K562 (cell line): ENCODE measurements around the gene MYB. TPM values are rescaled to one million over a fixed set of nuclear protein-coding genes. Genes with fewer than 3 reads are reported as not detected.

Source experiments
- ATAC-seq: fragments of 200-7000 bp; cut with Tn5 transposase; 3 replicates; pipeline ENCODE4 v1.9.1; 2020; ENCODE audit warnings: moderate library complexity
- BruUV-seq: library from RNA; stranded (reverse); fragments of 400-500 nt; replicated peaks from 2 replicates; lab custom pipeline; 2021; lab: Mats Ljungman, UMichigan
- CTCF ChIA-PET: fragments of 300-600 bp; formaldehyde crosslinking; extraction: SDS; loops from one replicate; lab custom pipeline; 2021; ENCODE audit warnings: low intra/inter-chr PET ratio; lab: Yijun Ruan, JAX
- POLR2A ChIA-PET: fragments of 300-600, 350-650 bp; sonication (Branson Sonifier 250); formaldehyde crosslinking; extraction: SDS; loops from one replicate; lab custom pipeline; 2021; ENCODE audit warnings: antibody characterized with exemption, inconsistent platforms; lab: Yijun Ruan, JAX
- DNase-seq, 4 experiments: peaks; one replicate each; pipeline versions ENCODE4 v3.0.0 to v3.0.0-alpha.2; 2011 to 2018; ENCODE audit warnings: low spot score in 3 of 4, mixed read lengths in 3 of 4; ENCODE audit errors: extremely low read depth in 1 of 4
- FAIRE-seq: peaks from 2 replicates; lab custom pipeline; 2011; peaks lifted over from hg19 to GRCh38; lab: Jason Lieb, UNC
- H2AFZ ChIP-seq: 2 replicates; pipeline ENCODE4 v1.6.0; 2011; ENCODE audit warnings: low read depth, low read length, control low read depth, inconsistent platforms
- H3K27ac ChIP-seq: fragments of 200-600 bp; 3 replicates; pipeline ENCODE4 v1.8.0; 2011; ENCODE audit warnings: low read depth, mild to moderate bottlenecking, control low read depth, inconsistent platforms, low read length, moderate library complexity, mixed read lengths; ENCODE audit errors: extremely low read depth
- H3K27me3 ChIP-seq, 2 experiments: fragments of 300-600 bp in 1 of 2; 2 replicates in 1 of 2; 3 replicates in 1 of 2; pipeline versions ENCODE4 v1.6.0 to v1.8.0; 2011; ENCODE audit warnings: inconsistent platforms in 2 of 2, low read length in 2 of 2, mild to moderate bottlenecking in 1 of 2, mixed read lengths in 1 of 2, moderate library complexity in 1 of 2; ENCODE audit not compliant: control insufficient read depth in 2 of 2, insufficient read depth in 2 of 2
- H3K36me3 ChIP-seq: fragments of 300-600 bp; 3 replicates; pipeline ENCODE4 v1.8.0; 2011; ENCODE audit warnings: mild to moderate bottlenecking, low read length, inconsistent platforms; ENCODE audit not compliant: control insufficient read depth, insufficient read depth
- H3K4me1 ChIP-seq, 2 experiments: fragments of 200-600 bp in 1 of 2; replicated peaks in 1 of 2; 2 replicates in 1 of 2; 3 replicates in 1 of 2; pipeline versions ENCODE4 v1.5.1 to v1.8.0; 2011; ENCODE audit warnings: inconsistent platforms in 2 of 2, low read length in 2 of 2, mild to moderate bottlenecking in 1 of 2, mixed read lengths in 1 of 2, moderate library complexity in 1 of 2; ENCODE audit not compliant: control insufficient read depth in 2 of 2, insufficient read depth in 2 of 2
- H3K4me2 ChIP-seq: 2 replicates; pipeline ENCODE4 v1.6.1; 2011; ENCODE audit warnings: low read length, control low read depth, inconsistent platforms, mixed read lengths; ENCODE audit not compliant: insufficient read depth
- H3K4me3 ChIP-seq: fragments of 200-600 bp; sonication (generic), shearing (Covaris generic); 2 replicates; pipeline ENCODE4 v1.5.1; 2016; ENCODE audit warnings: control low read depth, inconsistent platforms
- H3K79me2 ChIP-seq: fragments of 200-600 bp; 3 replicates; pipeline ENCODE4 v1.8.0; 2011; ENCODE audit warnings: low read length, inconsistent platforms; ENCODE audit not compliant: control insufficient read depth, insufficient read depth
- H3K9ac ChIP-seq, 2 experiments: 2 replicates each; pipeline versions ENCODE4 v1.6.0 to v1.6.1; 2011; ENCODE audit warnings: low read depth in 2 of 2, low read length in 2 of 2, control low read depth in 1 of 2, inconsistent platforms in 1 of 2, mild to moderate bottlenecking in 1 of 2, mixed read lengths in 1 of 2; ENCODE audit not compliant: insufficient read depth in 1 of 2
- H3K9me1 ChIP-seq: one replicate; pipeline ENCODE4 v1.6.0; 2011; ENCODE audit warnings: inconsistent platforms, mild to moderate bottlenecking, low read length, moderate library complexity; ENCODE audit not compliant: control insufficient read depth, insufficient read depth
- H3K9me3 ChIP-seq: replicated peaks from 2 replicates; pipeline ENCODE4 v1.5.1; 2011; ENCODE audit warnings: low read depth, low read length, inconsistent platforms; ENCODE audit not compliant: control insufficient read depth, insufficient read depth
- H4K20me1 ChIP-seq: replicated peaks from 2 replicates; pipeline ENCODE4 v1.6.1; 2011; ENCODE audit warnings: low read length, inconsistent platforms, mixed read lengths; ENCODE audit not compliant: control insufficient read depth, insufficient read depth
- GABPB1 ChIP-seq: sonication (generic); formaldehyde crosslinking; IDR thresholded peaks from 2 replicates; pipeline ENCODE4 v1.8.0; 2022; ENCODE audit warnings: mild to moderate bottlenecking, missing genetic modification reagents
- GATAD2B ChIP-seq: fragments of 450-650 bp; IDR thresholded peaks from 2 replicates; pipeline ENCODE4 v1.6.1; 2017; ENCODE audit warnings: mild to moderate bottlenecking, borderline replicate concordance
- POLR2AphosphoS2 ChIP-seq: IDR thresholded peaks from 2 replicates; pipeline ENCODE4 v1.6.1; 2012; ENCODE audit warnings: low read length, improper control_type of control experiment
- PTRF ChIP-seq: fragments of 450-650 bp; IDR thresholded peaks from 2 replicates; pipeline ENCODE4 v1.6.1; 2016; ENCODE audit warnings: mild to moderate bottlenecking, missing genetic modification characterization, missing compliant biosample characterization
- SUPT5H ChIP-seq: fragments of 450-650 bp; IDR thresholded peaks from 2 replicates; pipeline ENCODE4 v1.6.1; 2016
- ZFP1 ChIP-seq: fragments of 450-650 bp; formaldehyde crosslinking; IDR thresholded peaks from 2 replicates; pipeline ENCODE4 v1.4.0; 2020; ENCODE audit warnings: mild to moderate bottlenecking, mixed read lengths
- ZNF134 ChIP-seq: fragments of 250-450 bp; sonication (Bioruptor Pico); conservative IDR thresholded peaks from 2 replicates; pipeline ENCODE4 v1.4.0; 2020
- WGBS: fragments of 100-300 bp; shearing (Covaris generic); methylation state at CpG from one replicate; pipeline ENCODE4 v1.1.6; 2016; ENCODE audit warnings: low coverage, mixed read lengths; ENCODE audit not compliant: insufficient coverage; ENCODE audit errors: missing lambda C conversion rate; 5-methylcytosine and 5-hydroxymethylcytosine counted together
- in situ Hi-C: fragments of 300-500 bp; cut with MboI; formaldehyde crosslinking; loops from 4 replicates; pipeline ENCODE4 v1.15.0; 2018; ENCODE audit warnings: inconsistent platforms, mixed read lengths
- intact Hi-C: fragments of 100-400 bp; cut with micrococcal nuclease; formaldehyde crosslinking; loops from 2 replicates; pipeline ENCODE4 v1.14.2; 2022
- polyA plus RNA-seq, 8 experiments: library from polyadenylated mRNA; depleted of rRNA in 4 of 8; stranded (reverse) in 5 of 8; unstranded in 3 of 8; fragments of >200 nt; fragmentation: Nextera tagmentation in 2 of 8; fragmentation: Illumina TruSeq in 1 of 8; extraction: Ambion mirVana in 2 of 8; extraction: Trizol in 1 of 8; gene quantifications; 2 replicates each; pipeline versions ENCODE4 v1.2.1 to v1.2.3, GENCODE V29; 2011 to 2014; ENCODE audit warnings: inconsistent platforms in 1 of 8, missing spikeins in 1 of 8
- total RNA-seq, 7 experiments: library from RNA; depleted of rRNA in 6 of 7; stranded (reverse); fragments of >200 nt in 6 of 7; fragmentation: Illumina TruSeq in 2 of 7; extraction: Trizol in 2 of 7; gene quantifications; 2 replicates each; pipeline versions ENCODE4 v1.2.1 to v1.2.3, GENCODE V29; 2011 to 2021; ENCODE audit warnings: low replicate concordance in 1 of 7
- TF ChIP-seq, protein P1 (sequence below): fragments of 450-650 bp; IDR thresholded peaks from 2 replicates; pipeline ENCODE4 v1.6.1; 2017; ENCODE audit warnings: antibody characterized with exemption, mild to moderate bottlenecking
- TF ChIP-seq, protein P2 (sequence below): sonication (generic); formaldehyde crosslinking; IDR thresholded peaks from 2 replicates; pipeline ENCODE4 v1.8.1; 2023; ENCODE audit warnings: mild to moderate bottlenecking, missing genetic modification reagents

The MYB gene
- total and polyA plus RNA-seq, 9 of the 15 experiments (the other 6 are each of a cell fraction or from before 2014, with no cell fraction given), result 35.8 to 218 (median 140) TPM

DNA sequence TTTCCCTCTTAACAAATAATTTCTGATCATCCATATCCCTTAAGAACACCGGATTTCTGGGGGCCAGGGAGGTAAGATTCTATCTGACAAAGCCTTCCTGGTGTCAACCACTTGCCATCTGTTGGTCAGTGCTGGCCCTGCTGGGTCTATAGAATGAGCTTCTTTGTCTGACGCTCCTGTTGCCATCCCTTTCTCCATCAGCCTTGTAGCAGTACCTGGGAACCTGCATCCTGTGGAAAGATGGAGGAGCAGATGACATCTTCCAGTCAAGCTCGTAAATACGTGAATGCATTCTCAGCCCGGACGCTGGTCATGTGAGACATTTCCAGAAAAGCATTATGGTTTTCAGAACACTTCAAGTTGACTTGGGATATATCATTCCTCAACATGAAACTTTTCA is 36.6 kb downstream of the MYB start (continued):
- TF ChIP-seq, protein P1, sequence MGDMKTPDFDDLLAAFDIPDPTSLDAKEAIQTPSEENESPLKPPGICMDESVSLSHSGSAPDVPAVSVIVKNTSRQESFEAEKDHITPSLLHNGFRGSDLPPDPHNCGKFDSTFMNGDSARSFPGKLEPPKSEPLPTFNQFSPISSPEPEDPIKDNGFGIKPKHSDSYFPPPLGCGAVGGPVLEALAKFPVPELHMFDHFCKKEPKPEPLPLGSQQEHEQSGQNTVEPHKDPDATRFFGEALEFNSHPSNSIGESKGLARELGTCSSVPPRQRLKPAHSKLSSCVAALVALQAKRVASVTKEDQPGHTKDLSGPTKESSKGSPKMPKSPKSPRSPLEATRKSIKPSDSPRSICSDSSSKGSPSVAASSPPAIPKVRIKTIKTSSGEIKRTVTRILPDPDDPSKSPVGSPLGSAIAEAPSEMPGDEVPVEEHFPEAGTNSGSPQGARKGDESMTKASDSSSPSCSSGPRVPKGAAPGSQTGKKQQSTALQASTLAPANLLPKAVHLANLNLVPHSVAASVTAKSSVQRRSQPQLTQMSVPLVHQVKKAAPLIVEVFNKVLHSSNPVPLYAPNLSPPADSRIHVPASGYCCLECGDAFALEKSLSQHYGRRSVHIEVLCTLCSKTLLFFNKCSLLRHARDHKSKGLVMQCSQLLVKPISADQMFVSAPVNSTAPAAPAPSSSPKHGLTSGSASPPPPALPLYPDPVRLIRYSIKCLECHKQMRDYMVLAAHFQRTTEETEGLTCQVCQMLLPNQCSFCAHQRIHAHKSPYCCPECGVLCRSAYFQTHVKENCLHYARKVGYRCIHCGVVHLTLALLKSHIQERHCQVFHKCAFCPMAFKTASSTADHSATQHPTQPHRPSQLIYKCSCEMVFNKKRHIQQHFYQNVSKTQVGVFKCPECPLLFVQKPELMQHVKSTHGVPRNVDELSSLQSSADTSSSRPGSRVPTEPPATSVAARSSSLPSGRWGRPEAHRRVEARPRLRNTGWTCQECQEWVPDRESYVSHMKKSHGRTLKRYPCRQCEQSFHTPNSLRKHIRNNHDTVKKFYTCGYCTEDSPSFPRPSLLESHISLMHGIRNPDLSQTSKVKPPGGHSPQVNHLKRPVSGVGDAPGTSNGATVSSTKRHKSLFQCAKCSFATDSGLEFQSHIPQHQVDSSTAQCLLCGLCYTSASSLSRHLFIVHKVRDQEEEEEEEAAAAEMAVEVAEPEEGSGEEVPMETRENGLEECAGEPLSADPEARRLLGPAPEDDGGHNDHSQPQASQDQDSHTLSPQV, result peak; percentile 64; the same call in 1 of the 2 replicates
- TF ChIP-seq, all 486 proteins: peak for 6

DNA sequence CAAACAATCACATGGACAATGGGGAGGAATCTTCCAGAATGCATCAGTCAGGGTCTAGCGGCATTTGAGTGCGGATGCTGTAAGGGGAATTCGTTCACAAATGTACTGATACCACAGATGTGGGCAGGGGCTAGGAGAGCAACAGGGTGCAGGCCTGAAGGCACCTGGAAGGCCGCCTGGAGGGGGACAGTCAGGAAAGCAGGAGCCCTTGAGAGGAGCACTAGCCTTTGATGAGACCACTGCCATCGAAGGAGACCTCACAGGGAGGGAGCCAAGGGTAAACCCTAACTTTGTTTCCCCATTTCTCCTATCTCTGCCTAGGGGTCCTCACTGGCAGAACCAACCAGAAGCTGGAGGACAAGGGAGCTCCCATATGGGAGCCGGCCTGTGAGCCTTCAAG is 38.2 kb downstream of the MYB start:
- TF ChIP-seq ZNF134 (CRISPR knock-in tag) (no peak), POLR2AphosphoS2 (0 out of 2 replicates have a peak, but pooled peaks have one; percentile 63), ZFP1 (CRISPR knock-in tag) (no peak), SUPT5H (0 out of 2 replicates have a peak, but pooled peaks have one; percentile 6), GATAD2B (no peak), PTRF (tag) (no peak), GABPB1 (CRISPR knock-in tag) (0 out of 2 replicates have a peak, but pooled peaks have one; percentile 37)
- TF ChIP-seq, protein P2, sequence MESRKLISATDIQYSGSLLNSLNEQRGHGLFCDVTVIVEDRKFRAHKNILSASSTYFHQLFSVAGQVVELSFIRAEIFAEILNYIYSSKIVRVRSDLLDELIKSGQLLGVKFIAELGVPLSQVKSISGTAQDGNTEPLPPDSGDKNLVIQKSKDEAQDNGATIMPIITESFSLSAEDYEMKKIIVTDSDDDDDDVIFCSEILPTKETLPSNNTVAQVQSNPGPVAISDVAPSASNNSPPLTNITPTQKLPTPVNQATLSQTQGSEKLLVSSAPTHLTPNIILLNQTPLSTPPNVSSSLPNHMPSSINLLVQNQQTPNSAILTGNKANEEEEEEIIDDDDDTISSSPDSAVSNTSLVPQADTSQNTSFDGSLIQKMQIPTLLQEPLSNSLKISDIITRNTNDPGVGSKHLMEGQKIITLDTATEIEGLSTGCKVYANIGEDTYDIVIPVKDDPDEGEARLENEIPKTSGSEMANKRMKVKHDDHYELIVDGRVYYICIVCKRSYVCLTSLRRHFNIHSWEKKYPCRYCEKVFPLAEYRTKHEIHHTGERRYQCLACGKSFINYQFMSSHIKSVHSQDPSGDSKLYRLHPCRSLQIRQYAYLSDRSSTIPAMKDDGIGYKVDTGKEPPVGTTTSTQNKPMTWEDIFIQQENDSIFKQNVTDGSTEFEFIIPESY (CRISPR knock-in tag), result 0 out of 2 replicates have a peak, but pooled peaks have one; percentile 17
- in situ Hi-C loops, result loop anchor here (10.0 kb wide), 1 partner anchor 205 kb away; no protein-coding TSS in a partner anchor

More for the DNA sequence above, 38.2 kb downstream of the MYB start:
- ChIA-PET POLR2A (interaction anchor here (0.7 kb wide), 1 partner anchor 10 kb away, joined by 4 read pairs; no protein-coding TSS in a partner anchor), CTCF (no interaction called here)
- H4K20me1 ChIP-seq, result no peaks in the 10 kb centered on the region
- DNase-seq, result no peak
- no peak for ATAC-seq
- H3K36me3 ChIP-seq, result peaks cover 68% of the 10 kb centered on the region
- H3K4me1 ChIP-seq, result no peaks in the 10 kb centered on the region; a peak in 1 of 5 replicates
- no peak overlapping the region for H2AFZ ChIP-seq
- H3K79me2 ChIP-seq, result no peaks in the 10 kb centered on the region
- no peaks in the 10 kb centered on the region; the same call in 1 of the 2 replicates for H3K9me3 ChIP-seq
- H3K9ac ChIP-seq, result no peak overlapping the region
- H3K27me3 ChIP-seq, result no peaks in the 10 kb centered on the region
- no peaks in the 10 kb centered on the region for H3K9me1 ChIP-seq
- BruUV-seq, result no TSS peak
- no peak overlapping the region for H3K4me2 ChIP-seq
- 90% methylated on average over 6 of the region's 6 CpGs for WGBS
- intact Hi-C loops, result loop anchor here (5.0 kb wide), 1 partner anchor 218 kb away; no protein-coding TSS in a partner anchor
- no peak overlapping the region for H3K27ac ChIP-seq
- H3K4me3 ChIP-seq, result no peak overlapping the region
- no peak for FAIRE-seq
